C4-2B (cell line): ENCODE results near the gene GPR146.

Experiments used
- CTCF ChIP-seq: fragments of 450-650 bp; conservative IDR thresholded peaks from 2 replicates; pipeline ENCODE4 v1.5.1; 2017; ENCODE audit warnings: mild to moderate bottlenecking
- ZFX ChIP-seq: fragments of 450-650 bp; IDR thresholded peaks from 2 replicates; pipeline ENCODE4 v1.6.1; 2017

DNA sequence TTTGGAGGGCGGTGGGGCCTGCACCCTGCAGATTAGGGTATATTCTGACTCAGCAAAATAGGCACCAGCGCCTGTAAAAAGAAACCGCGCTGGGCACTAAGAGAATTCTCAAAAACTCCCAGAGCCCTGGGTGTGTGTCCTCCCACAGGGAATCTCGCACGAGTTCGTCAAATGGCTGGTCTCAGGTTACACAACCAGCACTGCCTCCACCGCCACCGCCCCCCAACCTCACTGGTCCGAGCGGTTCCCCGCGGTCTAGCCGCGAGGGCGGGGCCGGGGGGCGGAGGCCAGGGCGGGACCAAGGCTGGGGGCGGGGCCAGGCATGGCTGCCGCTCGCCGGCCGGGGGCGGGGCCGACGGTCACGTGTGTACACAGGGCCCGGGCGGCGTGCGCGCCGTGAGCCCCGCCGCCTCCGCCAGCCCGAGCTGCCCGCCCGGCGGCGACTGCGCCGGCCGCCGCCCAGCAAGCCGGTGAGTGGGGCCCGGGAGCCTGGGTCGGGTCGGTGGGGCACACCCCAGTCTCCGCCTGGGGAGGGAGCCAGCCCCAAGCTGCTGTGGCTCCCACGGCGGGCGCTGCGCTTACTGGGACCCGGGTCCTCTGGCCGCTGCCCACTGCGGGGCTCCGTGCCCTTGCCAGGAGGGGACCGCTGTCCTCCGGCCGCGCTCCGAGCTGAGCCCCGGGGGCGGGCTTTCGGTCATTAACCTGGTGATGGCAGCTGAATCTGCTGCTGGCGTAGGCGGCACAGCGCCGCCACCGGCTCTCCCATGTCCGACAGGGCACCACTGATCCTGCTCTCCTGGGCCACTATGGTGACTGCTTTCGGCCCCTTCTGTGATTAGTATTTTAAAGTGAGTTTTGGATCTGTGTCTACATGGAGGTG is at the start of gene GPR146:
- no peak; the same call in 1 of the 2 replicates for TF ChIP-seq CTCF
- TF ChIP-seq ZFX = no peak
